ENCODE results near the gene MSMP.

MSMP gene

GRCh38 chr9:35706951-35707350, 47.1 kb downstream of the MSMP start:
- ATAC-seq (no peak), DNase-seq (no peak)
- Mint-ChIP-seq H3K27ac (peak overlapping the region in 1 of 2 donors; percentile 14), H3K4me3 (no peak overlapping the region), H3K9me3 (no peaks in the 10 kb centered on the region), H3K27me3 (no peaks in the 10 kb centered on the region), H3K4me1 (no peaks in the 10 kb centered on the region)

- DNase-seq, result no peak
- Mint-ChIP-seq H3K9me3 (no peaks in the 10 kb centered on the region), H3K4me3 (no peak overlapping the region), H3K27me3 (no peaks in the 10 kb centered on the region), H3K27ac (no peak overlapping the region), H3K4me1 (no peaks in the 10 kb centered on the region)
- no peak for ATAC-seq
These were observed 48.1 kb downstream of the MSMP start for GRCh38 chr9:35705836-35706430.

- no peak overlapping the region for H3K27ac Mint-ChIP-seq
- H3K4me3 Mint-ChIP-seq, result no peak overlapping the region
- no peaks in the 10 kb centered on the region for H3K27me3 Mint-ChIP-seq
- H3K4me1 Mint-ChIP-seq, result no peaks in the 10 kb centered on the region
- DNase-seq, result no peak
- H3K9me3 Mint-ChIP-seq, result no peaks in the 10 kb centered on the region
- ATAC-seq, result no peak
These were observed 48.7 kb downstream of the MSMP start for GRCh38 chr9:35705372-35705771.

- Mint-ChIP-seq H3K27me3 (no peaks in the 10 kb centered on the region), H3K4me1 (no peaks in the 10 kb centered on the region), H3K4me3 (no peak overlapping the region), H3K9me3 (no peaks in the 10 kb centered on the region), H3K27ac (no peak overlapping the region)
- DNase-seq, result no peak
- ATAC-seq, result no peak
These were observed 50.0 kb downstream of the MSMP start for GRCh38 chr9:35703906-35704672.
